Esophagus muscularis mucosa (tissue), 2 donors: Measurements from ENCODE around the gene NFATC1.

Experiments
- EP300 ChIP-seq: sonication (generic); formaldehyde crosslinking; IDR thresholded peaks from one replicate; pipeline ENCODE4 v1.6.1; 2017; ENCODE audit warnings: antibody characterized with exemption
- POLR2A ChIP-seq: fragments of 450-650 bp; IDR thresholded peaks from one replicate; pipeline ENCODE4 v1.6.1; 2017; ENCODE audit warnings: antibody characterized with exemption, moderate library complexity, mild to moderate bottlenecking, low read depth

DNA sequence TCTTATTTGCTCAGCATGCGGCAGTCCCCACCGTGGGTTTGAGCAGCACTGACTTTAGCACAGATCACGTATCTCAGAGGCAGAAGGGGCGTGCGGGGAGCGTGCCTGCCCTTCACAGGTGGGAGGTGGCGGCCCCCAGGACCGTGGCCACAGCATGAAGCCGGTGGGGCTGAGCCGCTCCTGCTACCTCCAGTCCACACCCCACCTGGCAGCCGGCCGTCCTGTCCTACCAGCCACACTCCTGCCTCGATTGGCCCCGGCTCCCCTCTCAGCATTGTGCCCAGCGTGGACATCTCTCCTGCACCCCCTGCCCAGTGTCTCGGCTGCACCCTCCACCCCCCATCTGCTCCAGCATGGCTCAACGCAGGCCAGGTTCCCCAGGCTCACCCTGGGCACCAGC, 73.6 kb downstream of the NFATC1 start:
- no peak for TF ChIP-seq POLR2A
- no peak for TF ChIP-seq EP300
